ENCODE results near the gene ITIH4.

- TF ChIP-seq CTCF (IDR thresholded peaks at IDR 0.05): no peak
- no peak for TF ChIP-seq POLR2A (IDR thresholded peaks at IDR 0.05)
These were observed 43.1 kb upstream of the ITIH4 start for GRCh38 chr3:52873433-52874159.

All from heart left ventricle (tissue), 13 donors.